PC-9 (cell line): ENCODE measurements around the gene SLC16A9. TPM values are rescaled to one million over a fixed set of nuclear protein-coding genes. Genes with fewer than 3 reads are reported as not detected.

Experiments used
- BruUV-seq: library from RNA; stranded (reverse); fragments of 400-500 nt; replicated peaks from 2 replicates; lab custom pipeline; 2021; lab: Mats Ljungman, UMichigan
- CTCF ChIA-PET: fragments of 300-600 bp; sonication (Branson Sonifier 250); formaldehyde crosslinking; loops from one replicate; lab custom pipeline; 2022; ENCODE audit warnings: antibody characterized with exemption; lab: Charles Lee
- POLR2A ChIA-PET: fragments of 300-600 bp; sonication (Branson Sonifier 250); formaldehyde crosslinking; loops from one replicate; lab custom pipeline; 2022; ENCODE audit warnings: antibody characterized with exemption; ENCODE audit not compliant: unreplicated experiment; lab: Charles Lee
- DNase-seq, 2 experiments: peaks; one replicate each; pipeline versions ENCODE4 v3.0.0 to v3.0.0-alpha.2; 2015 to 2022; ENCODE audit warnings: mixed read lengths in 1 of 2
- H2AFZ ChIP-seq: fragments of 200-600 bp; sonication (generic); 2 replicates; pipeline ENCODE4 v1.8.1; 2017; ENCODE audit warnings: antibody characterized with exemption
- H3F3A ChIP-seq: fragments of 200-600 bp; sonication (generic); 2 replicates; pipeline ENCODE4 v1.8.1; 2017; ENCODE audit warnings: antibody characterized with exemption, mild to moderate bottlenecking, low read depth; ENCODE audit not compliant: insufficient read depth
- H3K27ac ChIP-seq: fragments of 200-600 bp; sonication (generic); 2 replicates; pipeline ENCODE4 v1.6.1; 2016; ENCODE audit warnings: mixed run types
- H3K27me3 ChIP-seq: fragments of 200-600 bp; sonication (generic); 2 replicates; pipeline ENCODE4 v1.6.1; 2016; ENCODE audit warnings: low read depth, mixed run types; ENCODE audit not compliant: insufficient read depth
- H3K36me3 ChIP-seq: fragments of 200-600 bp; sonication (generic); 2 replicates; pipeline ENCODE4 v1.6.1; 2016; ENCODE audit warnings: low read depth, mixed run types
- H3K4me1 ChIP-seq: fragments of 200-600 bp; sonication (generic); replicated peaks from 2 replicates; pipeline ENCODE4 v1.6.1; 2016; ENCODE audit warnings: mixed run types; ENCODE audit not compliant: insufficient read depth
- H3K4me2 ChIP-seq: fragments of 200-600 bp; sonication (generic); 2 replicates; pipeline ENCODE4 v1.6.1; 2017; ENCODE audit warnings: mixed run types
- H3K4me3 ChIP-seq: fragments of 200-600 bp; sonication (generic); 2 replicates; pipeline ENCODE4 v1.6.1; 2016; ENCODE audit warnings: mixed run types
- H3K79me2 ChIP-seq: fragments of 200-600 bp; sonication (generic); 2 replicates; pipeline ENCODE4 v1.6.1; 2017; ENCODE audit warnings: low read depth, mixed run types
- H3K9me2 ChIP-seq: fragments of 200-600 bp; sonication (generic); 2 replicates; pipeline ENCODE4 v1.8.1; 2017; ENCODE audit warnings: mild to moderate bottlenecking; ENCODE audit not compliant: insufficient read depth
- H3K9me3 ChIP-seq: fragments of 200-600 bp; sonication (generic); 2 replicates; pipeline ENCODE4 v1.8.1; 2016; ENCODE audit warnings: low read depth; ENCODE audit not compliant: insufficient read depth
- H4K20me1 ChIP-seq: fragments of 200-600 bp; sonication (generic); 2 replicates; pipeline ENCODE4 v1.8.1; 2017; ENCODE audit not compliant: insufficient read depth
- EZH2 ChIP-seq: fragments of 200-600 bp; sonication (generic); IDR thresholded peaks from 2 replicates; pipeline ENCODE4 v1.8.0; 2017; ENCODE audit warnings: antibody characterized with exemption, low read depth
- intact Hi-C: fragments of 100-400 bp; cut with micrococcal nuclease; formaldehyde crosslinking; loops from one replicate; pipeline ENCODE4 v1.10.0; 2022; ENCODE audit not compliant: unreplicated experiment
- total RNA-seq: library from RNA; stranded (reverse); gene quantifications from 2 replicates; pipeline ENCODE4 v1.2.3, GENCODE V29; 2021
- TF ChIP-seq, protein P1 (sequence below): fragments of 200-600 bp; sonication (generic); conservative IDR thresholded peaks from 2 replicates; pipeline ENCODE4 v1.6.1; 2017; ENCODE audit warnings: mixed run types, antibody characterized with exemption, mild to moderate bottlenecking, moderate library complexity

SLC16A9 gene
- total RNA-seq, 1 experiment from 2014 or later = not detected

DNA sequence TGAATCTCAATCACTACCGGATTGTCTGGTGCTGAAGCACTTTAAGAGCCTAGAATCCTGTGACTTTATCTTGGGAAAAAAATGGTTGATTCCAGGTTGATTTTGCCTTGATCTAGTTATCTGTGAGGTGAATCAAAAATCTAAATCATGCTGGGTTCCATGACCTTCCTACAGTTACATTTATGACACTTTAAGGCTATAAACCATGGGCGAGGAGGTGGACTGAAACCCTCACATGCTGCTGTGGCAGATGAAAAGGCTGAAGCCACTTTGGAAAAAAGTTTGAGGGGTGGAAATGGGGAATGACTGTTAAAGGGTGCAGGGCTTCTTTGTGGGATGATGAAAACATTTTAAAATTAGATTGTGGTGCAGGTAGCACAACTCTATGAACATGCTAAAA, 17.5 kb downstream of the SLC16A9 start:
- no peaks in the 10 kb centered on the region for H3K9me3 ChIP-seq
- no peaks in the 10 kb centered on the region for H3F3A ChIP-seq
- no peaks in the 10 kb centered on the region for H3K36me3 ChIP-seq
- POLR2A ChIA-PET = no interaction called here
- no peak overlapping the region for H3K4me2 ChIP-seq
- intact Hi-C loops = no loop called here
- H3K79me2 ChIP-seq = no peaks in the 10 kb centered on the region
- DNase-seq = no peak
- H3K9me2 ChIP-seq = no peaks in the 10 kb centered on the region
- no peak overlapping the region for H3K4me3 ChIP-seq
- CTCF ChIA-PET = no interaction called here
- H3K27ac ChIP-seq = no peak overlapping the region
- H4K20me1 ChIP-seq = no peaks in the 10 kb centered on the region
- no peak for TF ChIP-seq EZH2
- TF ChIP-seq, protein P1, sequence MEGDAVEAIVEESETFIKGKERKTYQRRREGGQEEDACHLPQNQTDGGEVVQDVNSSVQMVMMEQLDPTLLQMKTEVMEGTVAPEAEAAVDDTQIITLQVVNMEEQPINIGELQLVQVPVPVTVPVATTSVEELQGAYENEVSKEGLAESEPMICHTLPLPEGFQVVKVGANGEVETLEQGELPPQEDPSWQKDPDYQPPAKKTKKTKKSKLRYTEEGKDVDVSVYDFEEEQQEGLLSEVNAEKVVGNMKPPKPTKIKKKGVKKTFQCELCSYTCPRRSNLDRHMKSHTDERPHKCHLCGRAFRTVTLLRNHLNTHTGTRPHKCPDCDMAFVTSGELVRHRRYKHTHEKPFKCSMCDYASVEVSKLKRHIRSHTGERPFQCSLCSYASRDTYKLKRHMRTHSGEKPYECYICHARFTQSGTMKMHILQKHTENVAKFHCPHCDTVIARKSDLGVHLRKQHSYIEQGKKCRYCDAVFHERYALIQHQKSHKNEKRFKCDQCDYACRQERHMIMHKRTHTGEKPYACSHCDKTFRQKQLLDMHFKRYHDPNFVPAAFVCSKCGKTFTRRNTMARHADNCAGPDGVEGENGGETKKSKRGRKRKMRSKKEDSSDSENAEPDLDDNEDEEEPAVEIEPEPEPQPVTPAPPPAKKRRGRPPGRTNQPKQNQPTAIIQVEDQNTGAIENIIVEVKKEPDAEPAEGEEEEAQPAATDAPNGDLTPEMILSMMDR = no peak
- no peaks in the 10 kb centered on the region for H3K27me3 ChIP-seq
- no TSS peak for BruUV-seq
- H3K4me1 ChIP-seq = 0 out of 2 replicates have a peak, but pooled peaks cover 7% of the 10 kb centered on the region
- no peak overlapping the region for H2AFZ ChIP-seq

DNA sequence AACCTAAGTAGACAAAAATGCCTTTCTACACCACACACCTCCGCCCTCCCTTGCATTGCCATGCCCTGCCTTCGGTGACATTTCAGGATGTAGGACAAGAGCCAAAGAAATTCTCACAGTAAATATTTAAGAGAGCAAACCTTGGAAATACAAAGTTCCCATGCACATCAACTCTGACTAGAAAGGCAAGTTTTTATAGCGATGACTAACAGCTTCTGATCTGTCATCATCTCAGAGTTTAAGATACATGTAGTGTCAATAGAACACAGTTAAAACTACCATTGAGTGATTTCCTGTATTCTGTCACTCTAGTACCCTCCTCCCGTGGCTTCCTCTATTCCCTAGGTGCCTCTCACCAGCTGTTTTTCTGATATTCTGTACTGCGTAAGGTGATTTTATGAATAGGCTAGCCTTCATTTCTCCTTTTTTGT, 20.7 kb downstream of the SLC16A9 start:
- Histone ChIP-seq H3K4me2 (no peak overlapping the region), H3K36me3 (no peaks in the 10 kb centered on the region), H3F3A (no peaks in the 10 kb centered on the region), H3K27ac (no peak overlapping the region), H3K4me1 (0 out of 2 replicates have a peak, but pooled peaks cover 7% of the 10 kb centered on the region), H3K79me2 (no peaks in the 10 kb centered on the region), H4K20me1 (no peaks in the 10 kb centered on the region), H3K9me3 (no peaks in the 10 kb centered on the region), H3K4me3 (no peak overlapping the region), H3K27me3 (no peaks in the 10 kb centered on the region), H2AFZ (no peak overlapping the region), H3K9me2 (no peaks in the 10 kb centered on the region)
- ChIA-PET CTCF (interaction anchor here (0.6 kb wide), 1 partner anchor 9 kb away, joined by 3 read pairs; no protein-coding TSS in a partner anchor), POLR2A (no interaction called here)
- intact Hi-C loops = no loop called here
- TF ChIP-seq, protein P1 = no peak
- TF ChIP-seq EZH2 = no peak
- peak in 1 of 2 experiments; percentile 82 for DNase-seq
- no TSS peak for BruUV-seq

DNA sequence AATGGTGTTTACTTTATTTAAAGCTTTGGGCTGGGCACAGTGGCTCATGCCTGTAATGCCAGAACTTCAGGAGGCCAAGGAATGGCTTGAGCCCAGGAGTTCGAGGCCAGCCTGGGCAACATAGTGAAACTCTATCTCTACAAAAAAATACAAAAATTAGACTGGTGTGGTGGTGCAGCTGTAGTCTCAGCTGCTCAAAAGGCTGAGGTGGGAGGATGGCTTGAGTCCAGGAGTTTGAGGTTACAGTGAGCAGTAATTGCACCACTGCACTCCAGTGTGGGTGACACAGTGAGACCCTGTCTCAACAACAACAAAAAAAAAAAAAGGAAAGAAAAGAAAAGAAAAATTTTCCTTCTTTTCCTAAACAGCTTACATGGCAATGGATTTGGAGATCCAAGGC, 22.0 kb downstream of the SLC16A9 start:
- H3K36me3 ChIP-seq = no peaks in the 10 kb centered on the region
- no peak overlapping the region for H3K4me3 ChIP-seq
- no peaks in the 10 kb centered on the region for H3F3A ChIP-seq
- TF ChIP-seq EZH2 = no peak
- TF ChIP-seq, protein P1 = no peak
- H3K9me2 ChIP-seq = no peaks in the 10 kb centered on the region
- H3K27ac ChIP-seq = no peak overlapping the region
- no peak overlapping the region for H2AFZ ChIP-seq
- no peaks in the 10 kb centered on the region for H4K20me1 ChIP-seq
- intact Hi-C loops = no loop called here
- 0 out of 2 replicates have a peak, but pooled peaks cover 7% of the 10 kb centered on the region for H3K4me1 ChIP-seq
- no peak for DNase-seq
- no peaks in the 10 kb centered on the region for H3K27me3 ChIP-seq
- no peaks in the 10 kb centered on the region for H3K79me2 ChIP-seq
- ChIA-PET CTCF (no interaction called here), POLR2A (no interaction called here)
- BruUV-seq = no TSS peak
- H3K9me3 ChIP-seq = no peaks in the 10 kb centered on the region
- H3K4me2 ChIP-seq = no peak overlapping the region
